HG02840 (cell line): ENCODE data around the gene CXCR5.

Experiments used
- ATAC-seq: cut with Tn5 transposase; IDR thresholded peaks from one replicate; pipeline ENCODE4 v1.9.1; 2021; ENCODE audit warnings: mild to moderate bottlenecking, moderate library complexity, moderate number of reproducible peaks; ENCODE audit not compliant: unreplicated experiment, low FRiP score

CXCR5 gene

GRCh38 chr11:118897721-118898310, 14.1 kb downstream of the CXCR5 start:
- ATAC-seq = no peak

GRCh38 chr11:118898400-118899295, 15.0 kb downstream of the CXCR5 start:
- ATAC-seq = no peak

GRCh38 chr11:118899296-118899688, 15.6 kb downstream of the CXCR5 start:
- ATAC-seq = no peak

- no peak for ATAC-seq
Measured at GRCh38 chr11:118899706-118900360, 16.1 kb downstream of the CXCR5 start.

GRCh38 chr11:118900535-118901384, 17.1 kb downstream of the CXCR5 start:
- ATAC-seq = no peak

GRCh38 chr11:118901494-118902335, 18.0 kb downstream of the CXCR5 start:
- ATAC-seq = no peak

- no peak for ATAC-seq
Measured at GRCh38 chr11:118902336-118903203, 18.9 kb downstream of the CXCR5 start.

- no peak for ATAC-seq
Measured at GRCh38 chr11:118903204-118904015, 19.7 kb downstream of the CXCR5 start.

GRCh38 chr11:118907051-118908042, 23.7 kb downstream of the CXCR5 start:
- ATAC-seq = no peak

- no peak for ATAC-seq
Measured at GRCh38 chr11:118908264-118908663, 24.6 kb downstream of the CXCR5 start.

GRCh38 chr11:118908901-118909618, 25.4 kb downstream of the CXCR5 start:
- ATAC-seq = no peak

GRCh38 chr11:118909619-118910308, 26.1 kb downstream of the CXCR5 start:
- ATAC-seq = no peak

- no peak for ATAC-seq
Measured at GRCh38 chr11:118910309-118911112, 26.8 kb downstream of the CXCR5 start.

GRCh38 chr11:118911113-118911879, 27.6 kb downstream of the CXCR5 start:
- no peak for ATAC-seq
